H1 (cell line): ENCODE data around the gene TMUB1. TPM values are rescaled to one million over a fixed set of nuclear protein-coding genes. Genes with fewer than 3 reads are reported as not detected.

Experiments used
- CTCF ChIA-PET: fragments of 300-600 bp; sonication (Branson Sonifier 250); formaldehyde crosslinking; loops from one replicate; lab custom pipeline; 2021; ENCODE audit not compliant: partially characterized antibody; lab: Charles Lee
- POLR2A ChIA-PET: fragments of 300-600 bp; sonication (Branson Sonifier 250); formaldehyde crosslinking; loops from one replicate; lab custom pipeline; 2021; ENCODE audit warnings: inconsistent platforms; ENCODE audit not compliant: partially characterized antibody; lab: Charles Lee
- DNase-seq, 2 experiments: peaks; one replicate each; pipeline versions ENCODE4 v3.0.0 to v3.0.0-alpha.2; 2010 to 2022; ENCODE audit warnings: low spot score in 2 of 2, low read depth in 1 of 2, mixed read lengths in 1 of 2
- FAIRE-seq: peaks from 2 replicates; lab custom pipeline; 2011; peaks lifted over from hg19 to GRCh38; lab: Jason Lieb, UNC
- H2AFZ ChIP-seq: 2 replicates; pipeline ENCODE4 v1.8.1; 2012; ENCODE audit warnings: low read length, inconsistent platforms
- H2AK5ac ChIP-seq: 2 replicates; pipeline ENCODE4 v1.6.1; 2013; ENCODE audit warnings: low read depth, low read length
- H2BK120ac ChIP-seq: replicated peaks from 2 replicates; pipeline ENCODE3; 2013; ENCODE audit warnings: low read depth, low read length, inconsistent platforms
- H2BK12ac ChIP-seq: 2 replicates; pipeline ENCODE4 v1.6.1; 2013; ENCODE audit warnings: low read depth, low read length
- H2BK15ac ChIP-seq: 2 replicates; pipeline ENCODE4 v1.6.1; 2013; ENCODE audit warnings: low read length
- H2BK20ac ChIP-seq: 2 replicates; pipeline ENCODE4 v1.6.1; 2013; ENCODE audit warnings: low read length
- H2BK5ac ChIP-seq: 2 replicates; pipeline ENCODE4 v1.6.1; 2013; ENCODE audit warnings: low read depth, low read length
- H3K14ac ChIP-seq: 2 replicates; pipeline ENCODE4 v1.6.1; 2013; ENCODE audit warnings: inconsistent platforms; ENCODE audit not compliant: insufficient read length
- H3K18ac ChIP-seq: 2 replicates; pipeline ENCODE4 v1.6.1; 2013; ENCODE audit warnings: low read length; ENCODE audit errors: extremely low read depth
- H3K23ac ChIP-seq: 2 replicates; pipeline ENCODE4 v1.6.1; 2013; ENCODE audit warnings: inconsistent platforms; ENCODE audit not compliant: insufficient read length
- H3K23me2 ChIP-seq: 2 replicates; pipeline ENCODE4 v1.6.1; 2013; ENCODE audit warnings: low read depth, low read length
- H3K27ac ChIP-seq: 2 replicates; pipeline ENCODE4 v1.6.1; 2011; ENCODE audit warnings: low read depth, low read length, inconsistent platforms
- H3K27me3 ChIP-seq, 4 experiments: replicated peaks in 1 of 4; 1 replicate in 1 of 4; 2 replicates in 3 of 4; pipeline versions ENCODE4 v1.6.1 to v1.8.1; 2011 to 2013; ENCODE audit warnings: low read length in 3 of 4, mild to moderate bottlenecking in 3 of 4, inconsistent platforms in 2 of 4, mixed read lengths in 2 of 4, moderate library complexity in 1 of 4; ENCODE audit not compliant: control insufficient read depth in 3 of 4, insufficient read depth in 3 of 4; ENCODE audit errors: extremely low read depth in 1 of 4
- H3K36me3 ChIP-seq, 4 experiments: 2 replicates each; pipeline versions ENCODE4 v1.6.1 to v1.8.1; 2011 to 2013; ENCODE audit warnings: mild to moderate bottlenecking in 4 of 4, low read length in 3 of 4, moderate library complexity in 2 of 4, control low read depth in 1 of 4, inconsistent platforms in 1 of 4; ENCODE audit not compliant: insufficient read depth in 4 of 4, control insufficient read depth in 2 of 4
- H3K4ac ChIP-seq: replicated peaks from 2 replicates; pipeline ENCODE3; 2013; ENCODE audit warnings: low read length, low read depth, mixed read lengths, inconsistent platforms; ENCODE audit not compliant: insufficient read length
- H3K4me1 ChIP-seq, 4 experiments: replicated peaks in 1 of 4; 1 replicate in 1 of 4; 2 replicates in 3 of 4; pipeline versions ENCODE4 v1.6.1 to v1.8.1; 2011 to 2013; ENCODE audit warnings: low read length in 3 of 4, inconsistent platforms in 2 of 4, mixed read lengths in 1 of 4; ENCODE audit not compliant: insufficient read depth in 4 of 4, control insufficient read depth in 3 of 4
- H3K4me2 ChIP-seq, 2 experiments: 2 replicates each; pipeline versions ENCODE4 v1.6.1 to v1.8.1; 2011 to 2013; ENCODE audit warnings: low read depth in 2 of 2, low read length in 2 of 2, control low read depth in 1 of 2, inconsistent platforms in 1 of 2, mild to moderate bottlenecking in 1 of 2; ENCODE audit not compliant: insufficient read depth in 1 of 2
- H3K4me3 ChIP-seq, 4 experiments: fragments of 200-600, 300-600 bp in 1 of 4; sonication (generic), shearing (Covaris generic), sonication (Bioruptor Twin) in 1 of 4; 2 replicates each; pipeline versions ENCODE4 v1.5.1 to v1.8.1; 2011 to 2016; ENCODE audit warnings: low read length in 4 of 4, low read depth in 3 of 4, control low read depth in 2 of 4, inconsistent platforms in 2 of 4, mild to moderate bottlenecking in 2 of 4, mixed read lengths in 1 of 4, moderate library complexity in 1 of 4; ENCODE audit not compliant: insufficient read depth in 2 of 4; ENCODE audit errors: extremely low read depth in 1 of 4
- H3K56ac ChIP-seq: replicated peaks from 2 replicates; pipeline ENCODE3; 2013; ENCODE audit warnings: low read depth, mild to moderate bottlenecking, mixed read lengths, low read length, inconsistent platforms; ENCODE audit not compliant: insufficient read length
- H3K79me1 ChIP-seq: 2 replicates; pipeline ENCODE4 v1.6.1; 2013; ENCODE audit warnings: low read depth, low read length, control low read depth
- H3K79me2 ChIP-seq, 2 experiments: 2 replicates each; pipeline versions ENCODE4 v1.6.1 to v1.8.1; 2012 to 2013; ENCODE audit warnings: low read length in 2 of 2, mild to moderate bottlenecking in 2 of 2, inconsistent platforms in 1 of 2; ENCODE audit not compliant: insufficient read depth in 2 of 2, control insufficient read depth in 1 of 2
- H3K9ac ChIP-seq, 4 experiments: replicated peaks in 1 of 4; 1 replicate in 1 of 4; 2 replicates in 3 of 4; pipeline versions ENCODE4 v1.6.1 to v1.8.1; 2011 to 2013; ENCODE audit warnings: low read depth in 3 of 4, low read length in 3 of 4, control low read depth in 2 of 4, mild to moderate bottlenecking in 2 of 4, moderate library complexity in 2 of 4, inconsistent platforms in 1 of 4; ENCODE audit errors: extremely low read depth in 1 of 4
- H3K9me3 ChIP-seq, 2 experiments: 2 replicates each; pipeline versions ENCODE4 v1.6.1 to v1.8.1; 2012 to 2013; ENCODE audit warnings: mild to moderate bottlenecking in 2 of 2, moderate library complexity in 2 of 2, control low read depth in 1 of 2, inconsistent platforms in 1 of 2, low read depth in 1 of 2, low read length in 1 of 2, mixed read lengths in 1 of 2; ENCODE audit not compliant: insufficient read depth in 2 of 2
- H4K20me1 ChIP-seq, 2 experiments: replicated peaks in 1 of 2; 2 replicates each; pipeline versions ENCODE3 to v1.8.1; 2011 to 2013; ENCODE audit warnings: inconsistent platforms in 2 of 2, low read length in 2 of 2, mild to moderate bottlenecking in 1 of 2; ENCODE audit not compliant: insufficient read depth in 2 of 2, control insufficient read depth in 1 of 2
- H4K5ac ChIP-seq: 2 replicates; pipeline ENCODE4 v1.6.1; 2013; ENCODE audit warnings: low read length, low read depth, mixed read lengths, inconsistent platforms; ENCODE audit not compliant: insufficient read length
- H4K8ac ChIP-seq: 2 replicates; pipeline ENCODE4 v1.8.0; 2013; ENCODE audit warnings: mild to moderate bottlenecking, moderate library complexity, low read length, inconsistent platforms; ENCODE audit not compliant: insufficient read depth; ENCODE audit errors: extremely low read depth
- H4K91ac ChIP-seq: replicated peaks from 2 replicates; pipeline ENCODE3; 2013; ENCODE audit warnings: low read length, mixed read lengths, inconsistent platforms; ENCODE audit not compliant: insufficient read length
- JUND ChIP-seq: IDR thresholded peaks from 2 replicates; pipeline ENCODE4 v1.6.1; 2011; ENCODE audit warnings: mild to moderate bottlenecking, improper control_type of control experiment, low read length
- SAP30 ChIP-seq: fragments of 300-600 bp; sonication (generic); IDR thresholded peaks from 2 replicates; pipeline ENCODE4 v1.7.1; 2012; ENCODE audit warnings: low read length, moderate library complexity, mild to moderate bottlenecking, inconsistent platforms; ENCODE audit not compliant: insufficient read depth, insufficient replicate concordance
- TCF12 ChIP-seq: IDR thresholded peaks from 2 replicates; pipeline ENCODE4 v1.6.1; 2011; ENCODE audit warnings: low read depth, mild to moderate bottlenecking, low read length
- WGBS, 2 experiments: shearing (Covaris generic) in 1 of 2; methylation state at CpG; one replicate each; pipeline versions ENCODE4 v1.1.6 to v1.1.7; 2013 to 2015; ENCODE audit warnings: low lambda C conversion rate in 2 of 2, mixed read lengths in 2 of 2, inconsistent platforms in 1 of 2, low coverage in 1 of 2, missing lambda C conversion rate in 1 of 2; ENCODE audit not compliant: insufficient replicate concordance in 2 of 2, insufficient coverage in 1 of 2, insufficient read length in 1 of 2; ENCODE audit errors: extremely low coverage in 1 of 2, missing lambda C conversion rate in 1 of 2; 5-methylcytosine and 5-hydroxymethylcytosine counted together
- polyA plus RNA-seq, 7 experiments: library from polyadenylated mRNA; depleted of rRNA in 3 of 7; stranded (reverse) in 5 of 7; unstranded in 2 of 7; fragments of >200 nt in 5 of 7; fragments of 200-250 nt in 2 of 7; gene quantifications; 1 replicate in 5 of 7; 2 replicates in 1 of 7; 4 replicates in 1 of 7; pipeline versions ENCODE4 v1.2.1 to v1.2.3, GENCODE V29; 2011 to 2013; ENCODE audit warnings: missing spikeins in 2 of 7, mixed read lengths in 2 of 7
- total RNA-seq: library from RNA; stranded (reverse); fragmentation: NEBNext Ultra II Directional; extraction: Animal tissue kit (Norgen Biotek cat#: 25700); gene quantifications from 2 replicates; pipeline ENCODE4 v1.2.1, GENCODE V29; 2021

TMUB1 gene
- total and polyA plus RNA-seq, 2 of the 8 experiments (the other 6 are each of a cell fraction or from before 2014, with no cell fraction given) = 41.4 to 56.2 TPM

- POLR2A ChIA-PET = interaction anchor here (0.6 to 2.7 kb wide), 8 partner anchors 8 to 111 kb away, joined by 3 to 9 read pairs (median 4); partner anchors contain the start of genes ABCF2 and FASTK
- H3K9me3 ChIP-seq = no peaks in the 10 kb centered on the region
- no peak overlapping the region for H3K27ac ChIP-seq
- no peak overlapping the region for H3K23ac ChIP-seq
- H2BK15ac ChIP-seq = no peak overlapping the region
- H2AK5ac ChIP-seq = no peak overlapping the region
- H3K4me3 ChIP-seq = peak overlapping the region in 3 of 4 experiments; percentile 12 to 59 (median 32); a peak in 5 of 8 replicates
- DNase-seq = no peak
- H3K36me3 ChIP-seq = peaks cover 0 to 18% (median 4%) of the 10 kb centered on the region in 4 experiments; a peak in 2 of 8 replicates
- FAIRE-seq = no peak
- peaks cover 0 to 15% (median 9%) of the 10 kb centered on the region in 4 experiments; a peak in 3 of 7 replicates for H3K27me3 ChIP-seq
- no peak overlapping the region for H3K4ac ChIP-seq
- no peak overlapping the region for H2BK20ac ChIP-seq
- no peak overlapping the region for H2AFZ ChIP-seq
- H3K9ac ChIP-seq = no peak overlapping the region
- H4K8ac ChIP-seq = peak overlapping the region; percentile 72; the same call in 1 of the 2 replicates
- no peak overlapping the region for H2BK120ac ChIP-seq
- H3K79me2 ChIP-seq = peaks cover 0 to 16% of the 10 kb centered on the region in 2 experiments; a peak in 2 of 4 replicates
- no peak overlapping the region for H4K5ac ChIP-seq
- peaks cover 7% of the 10 kb centered on the region for H3K23me2 ChIP-seq
- no peak overlapping the region for H4K91ac ChIP-seq
- CTCF ChIA-PET = interaction anchor here (0.6 to 22.4 kb wide), 18 partner anchors 8 to 130 kb away, joined by 3 to 448 read pairs (median 4); partner anchors contain the start of genes AGAP3, CDK5, SLC4A2 and TMUB1
- no peak overlapping the region for H3K56ac ChIP-seq
- 64% methylated on average over 14 of the region's 14 CpGs; no CpG with 5 or more reads in 1 of the 2 experiments for WGBS, 2 experiments
- H3K14ac ChIP-seq = no peak overlapping the region
- peaks cover 5% of the 10 kb centered on the region for H3K79me1 ChIP-seq
- H4K20me1 ChIP-seq = peaks cover 44 to 55% of the 10 kb centered on the region in 2 experiments
- H2BK12ac ChIP-seq = no peak overlapping the region
- H2BK5ac ChIP-seq = no peak overlapping the region
- H3K4me1 ChIP-seq = peaks cover 0 to 23% (median 15%) of the 10 kb centered on the region in 4 experiments; a peak in 6 of 7 replicates
- H3K4me2 ChIP-seq = peak overlapping the region; percentile 55 to 70
- H3K18ac ChIP-seq = no peak overlapping the region
- TF ChIP-seq JUND = no peak
- TF ChIP-seq SAP30 = no peak
- no peak for TF ChIP-seq TCF12
These were observed 32.6 kb upstream of the TMUB1 start for GRCh38 chr7:151115836-151116418.
